ENCODE data around the gene MRS2. TPM values are rescaled to one million over a fixed set of nuclear protein-coding genes. Genes with fewer than 3 reads are reported as not detected.
A peak's percentile ranks its signal among the peaks of the same experiment; 100 is the strongest.
"Not testable (repeated sequence)": the region's sequence is repeated elsewhere in the genome, so short reads cannot be mapped to it uniquely, and the experiment has no call there.

The MRS2 gene
- total RNA-seq, 1 experiment from 2014 or later, result 19.8 TPM

DNA sequence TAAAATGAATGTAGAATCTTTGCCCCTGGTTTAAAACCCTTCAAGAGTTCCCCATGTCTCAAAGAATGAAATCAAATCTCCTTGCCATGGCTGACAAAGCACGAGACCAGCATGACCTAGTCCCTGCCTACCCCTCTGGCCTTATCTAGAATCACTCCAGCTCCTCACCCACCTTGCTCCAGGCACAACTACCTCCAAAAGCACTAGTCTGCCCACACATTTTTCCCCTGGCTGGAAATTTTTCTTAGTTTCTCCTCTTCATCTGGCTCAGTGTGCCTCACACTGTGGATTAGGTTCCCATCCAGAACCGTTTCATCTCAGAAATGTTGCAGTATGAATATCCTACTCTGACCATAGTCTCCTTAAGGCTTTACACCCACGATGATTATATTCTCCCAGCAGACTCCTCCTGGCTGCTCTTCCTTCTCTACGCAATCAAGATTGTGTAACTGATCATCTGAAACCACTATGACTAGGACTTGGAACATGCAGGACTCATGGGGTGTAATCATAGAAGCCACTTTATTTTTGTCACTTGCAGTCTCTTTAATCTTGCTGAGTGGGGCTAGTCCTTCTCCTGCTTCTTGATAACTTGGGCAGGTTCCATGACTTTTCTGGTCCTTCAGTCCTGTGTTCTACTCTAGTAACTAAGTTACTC, 7.8 kb upstream of the MRS2 start:
- BruUV-seq (replicated peaks), result no TSS peak
- Histone ChIP-seq H3K9me2 (replicated peaks; ENCODE audit: low read length) (no peaks in the 10 kb centered on the region), H3K9me3 (ENCODE audit: low read length) (no peaks in the 10 kb centered on the region), H3K79me2 (ENCODE audit: low read length) (no peaks in the 10 kb centered on the region), H4K20me1 (ENCODE audit: low read length) (no peaks in the 10 kb centered on the region), H2AFZ (ENCODE audit: low read length) (no peak overlapping the region), H3K4me2 (ENCODE audit: low read length) (peak overlapping the region; percentile 4; the same call in 1 of the 2 replicates), H3K4me1 (ENCODE audit: insufficient read depth, low read length) (peaks cover 8% of the 10 kb centered on the region), H3K27me3 (ENCODE audit: low read length) (no peaks in the 10 kb centered on the region), H3F3A (ENCODE audit: low read length, unreplicated experiment) (no peaks in the 10 kb centered on the region), H3K36me3 (ENCODE audit: low read depth, low read length) (no peaks in the 10 kb centered on the region), H3K9ac (ENCODE audit: low read length) (no peak overlapping the region), H3K4me3 (ENCODE audit: low read length) (no peak overlapping the region), H3K27ac (ENCODE audit: low read length) (no peak overlapping the region)
- intact Hi-C loops (cut with micrococcal nuclease), result no loop called here
- ATAC-seq, result no peak
- CTCF ChIA-PET, result no interaction called here
- peak; percentile 74 for DNase-seq
- TF ChIP-seq EZH2phosphoT487 (IDR thresholded peaks at IDR 0.05; ENCODE audit: borderline replicate concordance, low read length) (no peak), EZH2 (IDR thresholded peaks at IDR 0.05; ENCODE audit: low read length, unreplicated experiment) (no peak)
- TF ChIP-seq, protein P1, sequence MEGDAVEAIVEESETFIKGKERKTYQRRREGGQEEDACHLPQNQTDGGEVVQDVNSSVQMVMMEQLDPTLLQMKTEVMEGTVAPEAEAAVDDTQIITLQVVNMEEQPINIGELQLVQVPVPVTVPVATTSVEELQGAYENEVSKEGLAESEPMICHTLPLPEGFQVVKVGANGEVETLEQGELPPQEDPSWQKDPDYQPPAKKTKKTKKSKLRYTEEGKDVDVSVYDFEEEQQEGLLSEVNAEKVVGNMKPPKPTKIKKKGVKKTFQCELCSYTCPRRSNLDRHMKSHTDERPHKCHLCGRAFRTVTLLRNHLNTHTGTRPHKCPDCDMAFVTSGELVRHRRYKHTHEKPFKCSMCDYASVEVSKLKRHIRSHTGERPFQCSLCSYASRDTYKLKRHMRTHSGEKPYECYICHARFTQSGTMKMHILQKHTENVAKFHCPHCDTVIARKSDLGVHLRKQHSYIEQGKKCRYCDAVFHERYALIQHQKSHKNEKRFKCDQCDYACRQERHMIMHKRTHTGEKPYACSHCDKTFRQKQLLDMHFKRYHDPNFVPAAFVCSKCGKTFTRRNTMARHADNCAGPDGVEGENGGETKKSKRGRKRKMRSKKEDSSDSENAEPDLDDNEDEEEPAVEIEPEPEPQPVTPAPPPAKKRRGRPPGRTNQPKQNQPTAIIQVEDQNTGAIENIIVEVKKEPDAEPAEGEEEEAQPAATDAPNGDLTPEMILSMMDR (conservative IDR thresholded peaks at IDR 0.05; ENCODE audit: low read depth, low read length), result no peak
- POLR2A ChIA-PET (ENCODE audit: unreplicated experiment), result no interaction called here

- H3K79me2 ChIP-seq (ENCODE audit: low read length), result peaks cover under 1% of the 10 kb centered on the region; the same call in 1 of the 2 replicates
- ChIA-PET POLR2A (ENCODE audit: unreplicated experiment) (no interaction called here), CTCF (no interaction called here)
- H3K9me3 ChIP-seq (ENCODE audit: low read length), result no peaks in the 10 kb centered on the region
- H3K36me3 ChIP-seq (ENCODE audit: low read depth, low read length), result no peaks in the 10 kb centered on the region
- no peak overlapping the region for H3K4me2 ChIP-seq (ENCODE audit: low read length)
- no peak overlapping the region for H3K27ac ChIP-seq (ENCODE audit: low read length)
- H2AFZ ChIP-seq (ENCODE audit: low read length), result no peak overlapping the region
- H3K9ac ChIP-seq (ENCODE audit: low read length), result no peak overlapping the region
- H3K27me3 ChIP-seq (ENCODE audit: low read length), result no peaks in the 10 kb centered on the region
- H3K4me3 ChIP-seq (ENCODE audit: low read length), result no peak overlapping the region
- no peaks in the 10 kb centered on the region for H3F3A ChIP-seq (ENCODE audit: low read length, unreplicated experiment)
- TF ChIP-seq EZH2 (IDR thresholded peaks at IDR 0.05; ENCODE audit: low read length, unreplicated experiment), result no peak
- TF ChIP-seq EZH2phosphoT487 (IDR thresholded peaks at IDR 0.05; ENCODE audit: borderline replicate concordance, low read length), result no peak
- TF ChIP-seq, protein P1 (conservative IDR thresholded peaks at IDR 0.05; ENCODE audit: low read depth, low read length), result no peak
- no peaks in the 10 kb centered on the region for H4K20me1 ChIP-seq (ENCODE audit: low read length)
- H3K9me2 ChIP-seq (replicated peaks; ENCODE audit: low read length), result no peaks in the 10 kb centered on the region
- ATAC-seq (no peak), DNase-seq (no peak)
- H3K4me1 ChIP-seq (ENCODE audit: insufficient read depth, low read length), result peaks cover 8% of the 10 kb centered on the region
- intact Hi-C loops (cut with micrococcal nuclease), result no loop called here
- BruUV-seq (replicated peaks), result no TSS peak
Observed at GRCh38 chr6:24396824-24397223, 5.9 kb upstream of the MRS2 start.

GRCh38 chr6:24397631-24398030, 5.1 kb upstream of the MRS2 start:
- TF ChIP-seq, protein P1 (conservative IDR thresholded peaks at IDR 0.05; ENCODE audit: low read depth, low read length), result no peak
- TF ChIP-seq EZH2 (IDR thresholded peaks at IDR 0.05; ENCODE audit: low read length, unreplicated experiment) (no peak), EZH2phosphoT487 (IDR thresholded peaks at IDR 0.05; ENCODE audit: borderline replicate concordance, low read length) (no peak)
- H3K36me3 ChIP-seq (ENCODE audit: low read depth, low read length), result no peaks in the 10 kb centered on the region
- BruUV-seq (replicated peaks), result no TSS peak
- no peak overlapping the region for H2AFZ ChIP-seq (ENCODE audit: low read length)
- H3K4me1 ChIP-seq (ENCODE audit: insufficient read depth, low read length), result peaks cover 13% of the 10 kb centered on the region
- H3K4me3 ChIP-seq (ENCODE audit: low read length), result no peak overlapping the region
- ChIA-PET CTCF (interaction anchor here (0.6 kb wide), 1 partner anchor 9 kb away, joined by 7 read pairs; no protein-coding TSS in a partner anchor), POLR2A (ENCODE audit: unreplicated experiment) (no interaction called here)
- DNase-seq (no peak), ATAC-seq (no peak)
- H3K27ac ChIP-seq (ENCODE audit: low read length), result no peak overlapping the region
- no peaks in the 10 kb centered on the region for H4K20me1 ChIP-seq (ENCODE audit: low read length)
- H3F3A ChIP-seq (ENCODE audit: low read length, unreplicated experiment), result no peaks in the 10 kb centered on the region
- no peaks in the 10 kb centered on the region for H3K9me3 ChIP-seq (ENCODE audit: low read length)
- no peak overlapping the region for H3K4me2 ChIP-seq (ENCODE audit: low read length)
- H3K79me2 ChIP-seq (ENCODE audit: low read length), result peaks cover 8% of the 10 kb centered on the region
- intact Hi-C loops (cut with micrococcal nuclease), result no loop called here
- no peaks in the 10 kb centered on the region for H3K27me3 ChIP-seq (ENCODE audit: low read length)
- no peak overlapping the region for H3K9ac ChIP-seq (ENCODE audit: low read length)
- H3K9me2 ChIP-seq (replicated peaks; ENCODE audit: low read length), result no peaks in the 10 kb centered on the region

DNA sequence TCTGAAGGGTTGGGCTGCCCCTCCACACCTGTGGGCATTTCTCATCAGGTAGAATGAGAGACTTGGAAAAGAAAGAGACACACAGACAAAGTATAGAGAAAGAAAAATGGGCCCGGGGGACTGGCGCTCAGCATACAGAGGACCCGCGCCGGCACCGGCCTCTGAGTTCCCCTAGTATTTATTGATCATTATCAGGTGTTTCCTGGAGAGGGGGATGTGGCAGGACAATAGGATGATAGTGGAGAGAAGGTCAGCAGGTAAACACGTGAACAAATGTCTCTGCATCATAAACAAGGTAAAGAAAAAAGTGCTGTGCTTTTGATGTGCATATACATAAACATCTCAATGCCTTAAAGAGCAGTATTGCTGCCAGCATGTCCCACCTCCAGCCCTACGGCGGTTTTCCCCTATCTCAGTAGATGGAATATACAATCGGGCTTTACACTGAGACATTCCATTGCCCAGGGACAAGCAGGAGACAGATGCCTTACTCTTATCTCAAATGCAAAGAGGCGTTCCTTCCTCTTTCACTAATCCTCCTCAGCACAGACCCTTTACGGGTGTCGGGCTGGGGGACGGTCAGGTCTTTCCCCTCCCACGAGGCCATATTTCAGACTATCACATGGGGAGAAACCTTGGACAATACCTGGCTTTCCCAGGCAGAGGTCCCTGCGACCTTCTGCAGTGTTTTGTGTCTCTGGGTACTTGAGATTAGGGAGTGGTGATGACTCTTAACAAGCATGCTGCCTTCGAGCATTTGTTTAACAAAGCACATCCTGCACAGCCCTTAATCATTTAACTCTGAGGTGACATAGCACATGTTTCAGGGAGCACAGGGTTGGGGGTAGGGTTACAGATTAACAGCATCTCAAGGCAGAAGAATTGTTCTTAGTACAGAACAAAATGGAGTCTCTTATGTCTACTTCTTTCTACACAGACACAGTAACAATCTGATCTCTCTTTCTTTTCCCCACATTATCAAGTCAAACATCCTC, 2.4 kb upstream of the MRS2 start:
- H3K36me3 ChIP-seq (ENCODE audit: low read depth, low read length); H3K4me2 ChIP-seq (ENCODE audit: low read length); H3F3A ChIP-seq (ENCODE audit: low read length, unreplicated experiment); intact Hi-C loops (cut with micrococcal nuclease); DNase-seq; H3K27ac ChIP-seq (ENCODE audit: low read length); H3K27me3 ChIP-seq (ENCODE audit: low read length); CTCF ChIA-PET; H3K9me3 ChIP-seq (ENCODE audit: low read length); H3K9ac ChIP-seq (ENCODE audit: low read length); ATAC-seq; H3K9me2 ChIP-seq (replicated peaks; ENCODE audit: low read length); BruUV-seq (replicated peaks); H3K4me3 ChIP-seq (ENCODE audit: low read length); POLR2A ChIA-PET (ENCODE audit: unreplicated experiment); H2AFZ ChIP-seq (ENCODE audit: low read length): not testable (repeated sequence)
- peaks cover 35% of the 10 kb centered on the region for H3K79me2 ChIP-seq (ENCODE audit: low read length)
- peaks cover 12% of the 10 kb centered on the region; the same call in 1 of the 2 replicates for H4K20me1 ChIP-seq (ENCODE audit: low read length)
- peaks cover 19% of the 10 kb centered on the region for H3K4me1 ChIP-seq (ENCODE audit: insufficient read depth, low read length)
